ENCODE data around the gene REV1.

- TF ChIP-seq CTCF (conservative IDR thresholded peaks at IDR 0.05; ENCODE audit: low read depth in 2 of 2) (no peak), REST (IDR thresholded peaks at IDR 0.05; ENCODE audit: unreplicated experiment) (no peak)
Observed at GRCh38 chr2:99389371-99389770, 100.4 kb downstream of the REV1 start.

All from GM23338 (cell line).